HG03025 (cell line): Measurements from ENCODE around the gene CABLES2.

Experiments
- ATAC-seq: cut with Tn5 transposase; IDR thresholded peaks from one replicate; pipeline ENCODE4 v1.9.1; 2021; ENCODE audit warnings: mild to moderate bottlenecking, moderate library complexity; ENCODE audit not compliant: unreplicated experiment, low FRiP score

The CABLES2 gene

GRCh38 chr20:62362991-62363919, 43.8 kb downstream of the CABLES2 start:
- ATAC-seq, result no peak

- no peak for ATAC-seq
Measured at GRCh38 chr20:62362590-62362940, 44.5 kb downstream of the CABLES2 start.

GRCh38 chr20:62361799-62362589, 45.1 kb downstream of the CABLES2 start:
- ATAC-seq, result no peak

- ATAC-seq, result no peak
Measured at GRCh38 chr20:62360854-62361798, 46.0 kb downstream of the CABLES2 start.

- no peak for ATAC-seq
Measured at GRCh38 chr20:62359491-62360121, 47.5 kb downstream of the CABLES2 start.

- ATAC-seq, result no peak
Measured at GRCh38 chr20:62359043-62359490, 48.0 kb downstream of the CABLES2 start.

GRCh38 chr20:62358171-62359042, 48.7 kb downstream of the CABLES2 start:
- ATAC-seq, result no peak

DNA sequence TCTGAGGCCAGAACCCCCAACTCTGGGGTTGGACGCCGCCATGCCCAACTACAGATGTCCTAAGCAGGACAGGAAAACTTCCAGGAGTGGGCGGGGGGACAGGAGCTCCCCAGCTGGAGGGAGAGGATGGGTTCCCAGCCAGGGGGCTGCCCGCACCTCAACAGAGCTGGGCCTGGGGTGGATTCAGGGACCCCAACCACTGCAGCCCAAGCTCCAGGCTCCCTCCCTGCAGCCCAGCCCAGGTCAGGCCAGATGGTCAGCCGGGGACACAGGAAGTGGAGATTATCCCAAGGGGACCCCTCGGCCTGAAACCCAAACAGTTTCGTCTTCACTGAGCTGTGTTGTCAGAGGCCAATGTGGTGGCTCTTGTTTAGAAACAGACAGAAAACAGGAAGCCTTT, 49.4 kb downstream of the CABLES2 start:
- no peak for ATAC-seq

- no peak for ATAC-seq
Measured at GRCh38 chr20:62357187-62357667, 49.9 kb downstream of the CABLES2 start.

DNA sequence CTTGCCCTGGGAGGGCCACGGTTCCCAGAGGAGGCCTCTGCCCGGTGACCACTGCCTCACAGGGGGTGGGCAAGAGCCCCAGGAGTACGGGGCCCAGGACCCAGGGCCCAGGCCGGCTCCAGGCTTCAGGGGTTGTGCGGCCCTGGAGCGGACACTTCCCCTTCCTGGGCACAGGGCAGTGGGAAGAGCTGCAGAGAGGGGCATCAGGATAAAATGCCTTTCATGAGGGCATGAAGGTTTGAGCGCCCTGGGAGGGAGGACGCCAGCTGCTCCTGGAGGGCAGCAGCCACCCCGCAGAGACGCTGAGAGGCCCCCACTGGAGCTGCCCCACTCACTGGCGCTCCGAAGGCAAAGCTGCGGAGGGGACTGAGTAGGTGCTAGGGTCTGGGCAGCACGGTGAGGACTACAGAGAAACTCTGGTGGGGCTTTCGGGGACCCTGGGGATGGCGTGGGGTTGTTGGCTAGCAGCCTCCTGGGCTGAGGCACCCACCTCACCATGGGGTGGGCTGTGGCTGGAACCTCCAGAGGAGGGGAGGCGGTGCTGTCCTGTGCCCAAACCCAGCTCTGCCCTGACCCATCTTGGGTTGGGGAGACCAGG, 50.4 kb downstream of the CABLES2 start:
- ATAC-seq, result no peak

GRCh38 chr20:62355878-62356588, 51.1 kb downstream of the CABLES2 start:
- ATAC-seq, result no peak

- no peak for ATAC-seq
Measured at GRCh38 chr20:62355516-62355877, 51.6 kb downstream of the CABLES2 start.

DNA sequence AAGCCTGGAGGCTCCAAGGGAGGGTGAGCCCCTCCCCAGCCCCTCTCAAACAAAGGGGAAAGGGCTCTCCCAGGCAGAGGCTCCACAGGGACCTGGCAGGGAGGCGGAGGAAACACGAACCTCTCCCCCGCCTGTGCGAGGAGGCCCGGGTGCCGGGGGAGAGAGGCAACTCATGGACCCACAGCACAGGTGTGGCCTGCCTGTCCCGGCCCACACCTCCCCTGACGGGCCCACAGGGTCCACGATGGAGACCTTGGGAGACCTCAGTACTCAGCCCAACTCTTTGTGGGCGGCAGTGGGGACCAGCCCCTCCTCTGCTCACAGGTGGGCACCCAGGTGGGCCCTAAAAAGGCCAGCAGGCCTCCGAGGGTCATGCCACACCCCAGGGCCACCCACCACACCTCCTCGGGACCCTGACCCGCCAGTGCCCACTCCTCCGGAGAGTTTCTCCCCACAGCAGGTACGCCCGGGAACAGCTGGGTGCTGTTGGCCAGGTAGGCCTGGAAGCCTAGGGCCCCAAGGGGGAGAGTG, 52.2 kb downstream of the CABLES2 start:
- no peak for ATAC-seq

DNA sequence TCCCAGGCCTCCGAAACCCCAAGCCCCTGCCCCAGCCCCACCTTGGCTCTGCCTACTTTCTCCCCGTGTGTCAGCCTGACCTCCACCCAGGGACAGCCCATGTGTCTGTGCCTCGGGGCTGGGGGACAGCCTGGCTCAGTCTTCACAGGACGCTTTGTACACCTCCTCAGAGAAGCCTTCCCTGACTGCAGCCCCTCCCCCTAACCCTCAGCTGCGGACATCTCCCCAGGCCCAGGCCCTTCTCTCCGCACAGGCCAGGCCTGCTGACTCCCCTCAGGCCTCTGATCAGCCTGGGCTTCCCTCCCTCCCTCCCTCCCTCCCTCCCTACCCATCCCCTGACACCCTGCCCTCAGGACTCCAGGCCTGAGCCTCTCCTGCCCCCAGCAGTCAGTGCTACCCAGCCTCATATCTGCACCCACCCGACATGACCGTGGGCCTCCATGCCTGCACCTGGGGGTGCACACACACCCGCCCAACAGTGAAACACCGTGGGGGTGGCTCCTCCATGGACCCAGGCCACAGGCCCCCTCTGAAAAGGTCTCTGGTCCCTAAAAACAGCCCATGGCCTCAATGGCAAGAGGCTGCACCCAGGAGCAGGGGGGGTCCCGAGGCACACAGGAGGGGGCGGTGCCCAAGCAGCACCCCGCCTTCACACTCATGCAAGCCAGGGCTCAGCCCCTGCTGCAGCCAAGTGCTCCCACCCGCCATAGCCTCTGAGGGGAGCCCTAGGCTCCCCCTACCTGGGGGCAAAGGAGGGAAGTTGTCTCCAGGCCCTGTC, 52.9 kb downstream of the CABLES2 start:
- ATAC-seq, result no peak

DNA sequence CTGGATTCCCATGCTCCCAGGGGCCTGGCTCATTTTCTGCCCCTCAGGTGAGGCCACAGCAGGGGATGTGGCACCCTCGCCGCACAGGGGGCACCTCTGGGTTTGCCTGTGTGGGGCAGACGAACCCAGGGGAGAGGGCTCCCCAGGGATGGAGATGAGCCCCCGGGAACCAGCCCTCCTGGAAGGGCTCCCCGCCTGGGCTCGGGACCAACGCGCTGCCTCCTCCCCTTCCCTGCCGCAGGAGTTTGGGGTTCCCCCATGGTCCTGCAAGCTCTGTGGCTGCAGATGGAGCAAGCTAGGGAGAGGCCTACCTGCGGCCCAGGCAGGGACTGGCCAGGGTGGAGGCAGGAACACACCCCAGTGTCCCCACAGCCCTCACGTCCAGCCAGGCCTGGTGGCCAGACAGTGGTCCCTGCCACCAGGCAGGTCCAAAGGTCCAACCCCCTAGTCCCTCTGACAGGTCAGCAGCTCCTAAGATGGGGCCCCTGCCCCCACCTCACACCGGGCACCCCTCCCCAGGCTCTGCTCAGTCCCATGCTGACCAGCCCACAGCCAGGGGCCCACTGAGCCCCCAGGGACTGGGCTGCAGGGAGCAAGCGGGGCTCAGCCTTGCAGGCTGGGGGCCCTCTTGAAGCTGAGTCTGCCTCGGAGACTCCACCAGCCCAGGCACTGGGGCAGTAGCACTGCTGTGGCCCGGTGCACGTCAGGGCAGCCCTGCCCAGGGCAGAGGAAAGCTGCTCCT, 53.6 kb downstream of the CABLES2 start:
- no peak for ATAC-seq
